ENCODE data around the gene C11orf68. TPM values are rescaled to one million over a fixed set of nuclear protein-coding genes. Genes with fewer than 3 reads are reported as not detected.

The C11orf68 gene
- total RNA-seq, 1 experiment from 2014 or later, result 15.7 TPM

GRCh38 chr11:65945941-65946558 is 27.2 kb upstream of the C11orf68 start:
- H4K8ac ChIP-seq (replicated peaks; ENCODE audit: insufficient read length, low read depth, low read length), result peak overlapping the region; percentile 3
- Mint-ChIP-seq H3K27ac (peak overlapping the region; percentile 23 to 98 (median 95); a peak in 6 of 7 replicates), H3K27me3 (ENCODE audit: low read depth) (peaks cover 14% of the 10 kb centered on the region), H3K36me3 (ENCODE audit: insufficient read depth in 1 of 3, low read depth in 3 of 3) (peaks cover 0 to 18% (median 2%) of the 10 kb centered on the region in 3 experiments; a peak in 4 of 7 replicates), H3K9me3 (no peaks in the 10 kb centered on the region; a peak in 1 of 5 replicates), H3K4me3 (peak overlapping the region; percentile 46 to 75), H3K4me1 (peaks cover 29 to 43% of the 10 kb centered on the region in 2 experiments)
- H3K4me1 ChIP-seq (ENCODE audit: insufficient read depth, low read length), result peaks cover 11% of the 10 kb centered on the region
- H2BK120ac ChIP-seq (ENCODE audit: low read depth, low read length, poor library complexity, severe bottlenecking), result peak overlapping the region; percentile 1
- no peak for TF ChIP-seq CTCF (conservative IDR thresholded peaks at IDR 0.05)
- no peak overlapping the region for H2AK5ac ChIP-seq (ENCODE audit: insufficient read length, low read length)
- peak overlapping the region; percentile 97 for H3K4ac ChIP-seq (ENCODE audit: low read depth, low read length)
- DNase-seq, result peak; percentile 75
- peak overlapping the region; percentile 97 for H3K18ac ChIP-seq (ENCODE audit: insufficient read length, low read depth, low read length)
- H2AFZ ChIP-seq (ENCODE audit: low read length), result no peak overlapping the region
- no peak overlapping the region for H3K56ac ChIP-seq (ENCODE audit: insufficient read length, low read depth, low read length)
- H3K27me3 ChIP-seq (ENCODE audit: insufficient read depth, low read length), result no peaks in the 10 kb centered on the region
- H3K14ac ChIP-seq (ENCODE audit: insufficient read depth, low read length), result peak overlapping the region; percentile 98
- H3K27ac ChIP-seq (ENCODE audit: insufficient read length, low read depth, low read length), result no peak overlapping the region
- H3K79me1 ChIP-seq (ENCODE audit: insufficient read depth, low read depth, low read length, poor library complexity, severe bottlenecking), result no peaks in the 10 kb centered on the region
- H2BK15ac ChIP-seq (ENCODE audit: low read depth, low read length), result 0 out of 2 replicates have a peak overlapping the region, but pooled peaks have one; percentile 4
- peaks cover 8% of the 10 kb centered on the region for H3K23me2 ChIP-seq (ENCODE audit: insufficient read length, low read depth, low read length, poor library complexity, severe bottlenecking)
- peak overlapping the region; percentile 63 for H4K5ac ChIP-seq (ENCODE audit: insufficient read length, low read depth, low read length)
- H4K20me1 ChIP-seq (ENCODE audit: control insufficient read depth, insufficient read depth, insufficient read length), result no peaks in the 10 kb centered on the region
- H4K91ac ChIP-seq (ENCODE audit: insufficient read length, low read depth, low read length), result peak overlapping the region; percentile 93
- no peak overlapping the region for H3K23ac ChIP-seq (ENCODE audit: insufficient read length, low read depth, low read length)
- no CpG with 5 or more reads among the region's 11 CpGs for WGBS (ENCODE audit: extremely low coverage, insufficient read length, low lambda C conversion rate)
- H2BK20ac ChIP-seq (ENCODE audit: low read depth, low read length, poor library complexity, severe bottlenecking), result no peak overlapping the region
- H2BK5ac ChIP-seq (ENCODE audit: insufficient read length, low read length), result no peak overlapping the region
- H3K4me2 ChIP-seq (ENCODE audit: insufficient read depth, insufficient read length, low read length), result peak overlapping the region; percentile 64
- peak overlapping the region; percentile 59 for H3T11ph ChIP-seq (ENCODE audit: low read length)
- peak overlapping the region; percentile 85 for H2BK12ac ChIP-seq (ENCODE audit: insufficient read length, low read depth, low read length)
- H3K9ac ChIP-seq (ENCODE audit: extremely low read depth, insufficient read length, low read length), result peak overlapping the region; percentile 49
- no peaks in the 10 kb centered on the region for H3K79me2 ChIP-seq (ENCODE audit: insufficient read depth, low read length)
- H3K9me3 ChIP-seq (ENCODE audit: control insufficient read depth, low read depth, low read length), result no peaks in the 10 kb centered on the region
